Measurements from ENCODE around the gene KLK4.

The KLK4 gene

DNA sequence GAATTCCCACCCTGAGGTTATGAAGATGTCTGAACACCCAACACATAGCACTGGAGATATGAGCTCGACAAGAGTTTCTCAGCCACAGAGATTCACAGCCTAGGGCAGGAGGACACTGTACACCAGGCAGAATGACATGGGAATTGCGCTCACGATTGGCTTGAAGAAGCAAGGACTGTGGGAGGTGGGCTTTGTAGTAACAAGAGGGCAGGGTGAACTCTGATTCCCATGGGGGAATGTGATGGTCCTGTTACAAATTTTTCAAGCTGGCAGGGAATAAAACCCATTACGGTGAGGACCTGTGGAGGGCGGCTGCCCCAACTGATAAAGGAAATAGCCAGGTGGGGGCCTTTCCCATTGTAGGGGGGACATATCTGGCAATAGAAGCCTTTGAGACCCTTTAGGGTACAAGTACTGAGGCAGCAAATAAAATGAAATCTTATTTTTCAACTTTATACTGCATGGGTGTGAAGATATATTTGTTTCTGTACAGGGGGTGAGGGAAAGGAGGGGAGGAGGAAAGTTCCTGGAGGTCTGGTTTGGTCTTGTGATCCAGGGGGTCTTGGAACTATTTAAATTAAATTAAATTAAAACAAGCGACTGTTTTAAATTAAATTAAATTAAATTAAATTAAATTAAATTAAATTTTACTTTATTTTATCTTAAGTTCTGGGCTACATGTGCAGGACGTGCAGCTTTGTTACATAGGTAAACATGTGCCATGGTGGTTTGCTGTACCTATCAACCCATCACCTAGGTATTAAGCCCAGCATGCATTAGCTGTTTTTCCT is 49.5 kb downstream of the KLK4 start:
- Histone ChIP-seq H3K4me1 (ENCODE audit: control insufficient read depth in 1 of 2, insufficient read depth in 2 of 2, low read length in 2 of 2) (peaks cover 0 to 4% of the 10 kb centered on the region in 2 donors), H3K36me3 (ENCODE audit: control insufficient read depth in 1 of 2, insufficient read depth in 2 of 2, low read length in 2 of 2) (no peaks in the 10 kb centered on the region), H3K27me3 (ENCODE audit: control insufficient read depth in 1 of 2, insufficient read depth in 2 of 2, low read length in 2 of 2) (peaks cover 4 to 7% of the 10 kb centered on the region in 2 donors), H3K9ac (ENCODE audit: low read depth in 1 of 2, low read length in 2 of 2) (no peak overlapping the region), H3K27ac (ENCODE audit: low read depth, low read length) (no peak overlapping the region), H3K4me3 (ENCODE audit: low read depth in 1 of 2, low read length in 2 of 2) (no peak overlapping the region), H3K9me3 (ENCODE audit: control insufficient read depth in 1 of 2, low read length in 2 of 2) (no peaks in the 10 kb centered on the region)

DNA sequence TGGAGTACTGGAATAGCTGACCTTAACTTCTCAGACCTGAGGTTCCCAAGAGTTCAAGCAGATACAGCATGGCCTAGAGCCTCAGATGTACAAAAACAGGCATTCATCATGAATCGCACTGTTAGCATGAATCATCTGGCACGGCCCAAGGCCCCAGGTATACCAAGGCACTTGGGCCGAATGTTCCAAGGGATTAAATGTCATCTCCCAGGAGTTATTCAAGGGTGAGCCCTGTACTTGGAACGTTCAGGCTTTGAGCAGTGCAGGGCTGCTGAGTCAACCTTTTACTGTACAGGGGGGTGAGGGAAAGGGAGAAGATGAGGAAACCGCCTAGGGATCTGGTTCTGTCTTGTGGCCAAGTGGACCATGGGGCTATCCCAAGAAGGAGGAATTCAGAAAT is 50.2 kb downstream of the KLK4 start:
- peaks cover 4 to 7% of the 10 kb centered on the region in 2 donors for H3K27me3 ChIP-seq (ENCODE audit: control insufficient read depth in 1 of 2, insufficient read depth in 2 of 2, low read length in 2 of 2)
- H3K4me3 ChIP-seq (ENCODE audit: low read depth in 1 of 2, low read length in 2 of 2), result no peak overlapping the region

DNA sequence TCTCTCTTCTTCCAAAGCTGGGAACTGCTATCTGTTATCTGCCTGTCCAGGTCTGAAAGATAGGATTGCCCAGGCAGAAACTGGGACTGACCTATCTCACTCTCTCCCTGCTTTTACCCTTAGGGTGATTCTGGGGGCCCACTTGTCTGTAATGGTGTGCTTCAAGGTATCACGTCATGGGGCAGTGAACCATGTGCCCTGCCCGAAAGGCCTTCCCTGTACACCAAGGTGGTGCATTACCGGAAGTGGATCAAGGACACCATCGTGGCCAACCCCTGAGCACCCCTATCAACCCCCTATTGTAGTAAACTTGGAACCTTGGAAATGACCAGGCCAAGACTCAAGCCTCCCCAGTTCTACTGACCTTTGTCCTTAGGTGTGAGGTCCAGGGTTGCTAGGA is 51.3 kb downstream of the KLK4 start:
- Histone ChIP-seq H3K9ac (ENCODE audit: low read depth in 1 of 2, low read length in 2 of 2) (no peak overlapping the region), H3K4me1 (ENCODE audit: control insufficient read depth in 1 of 2, insufficient read depth in 2 of 2, low read length in 2 of 2) (peaks cover 0 to 4% of the 10 kb centered on the region in 2 donors), H3K27me3 (ENCODE audit: control insufficient read depth in 1 of 2, insufficient read depth in 2 of 2, low read length in 2 of 2) (peaks cover 4 to 7% of the 10 kb centered on the region in 2 donors), H3K36me3 (ENCODE audit: control insufficient read depth in 1 of 2, insufficient read depth in 2 of 2, low read length in 2 of 2) (no peaks in the 10 kb centered on the region), H3K27ac (ENCODE audit: low read depth, low read length) (no peak overlapping the region), H3K9me3 (ENCODE audit: control insufficient read depth in 1 of 2, low read length in 2 of 2) (no peaks in the 10 kb centered on the region), H3K4me3 (ENCODE audit: low read depth in 1 of 2, low read length in 2 of 2) (no peak overlapping the region)

More for the DNA sequence above, 50.2 kb downstream of the KLK4 start:
- Histone ChIP-seq H3K4me1 (ENCODE audit: control insufficient read depth in 1 of 2, insufficient read depth in 2 of 2, low read length in 2 of 2) (peaks cover 0 to 4% of the 10 kb centered on the region in 2 donors), H3K27ac (ENCODE audit: low read depth, low read length) (no peak overlapping the region), H3K9me3 (ENCODE audit: control insufficient read depth in 1 of 2, low read length in 2 of 2) (no peaks in the 10 kb centered on the region), H3K36me3 (ENCODE audit: control insufficient read depth in 1 of 2, insufficient read depth in 2 of 2, low read length in 2 of 2) (no peaks in the 10 kb centered on the region), H3K9ac (ENCODE audit: low read depth in 1 of 2, low read length in 2 of 2) (no peak overlapping the region)

DNA sequence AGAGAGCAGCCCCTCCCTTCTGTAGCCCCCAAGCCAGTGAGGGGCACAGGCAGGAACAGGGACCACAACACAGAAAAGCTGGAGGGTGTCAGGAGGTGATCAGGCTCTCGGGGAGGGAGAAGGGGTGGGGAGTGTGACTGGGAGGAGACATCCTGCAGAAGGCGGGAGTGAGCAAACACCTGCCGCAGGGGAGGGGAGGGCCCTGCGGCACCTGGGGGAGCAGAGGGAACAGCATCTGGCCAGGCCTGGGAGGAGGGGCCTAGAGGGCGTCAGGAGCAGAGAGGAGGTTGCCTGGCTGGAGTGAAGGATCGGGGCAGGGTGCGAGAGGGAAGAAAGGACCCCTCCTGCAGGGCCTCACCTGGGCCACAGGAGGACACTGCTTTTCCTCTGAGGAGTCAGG is 52.3 kb downstream of the KLK4 start:
- Histone ChIP-seq H3K27ac (ENCODE audit: low read depth, low read length) (no peak overlapping the region), H3K9me3 (ENCODE audit: control insufficient read depth in 1 of 2, low read length in 2 of 2) (no peaks in the 10 kb centered on the region), H3K4me3 (ENCODE audit: low read depth in 1 of 2, low read length in 2 of 2) (no peak overlapping the region), H3K4me1 (ENCODE audit: control insufficient read depth in 1 of 2, insufficient read depth in 2 of 2, low read length in 2 of 2) (peaks cover 0 to 4% of the 10 kb centered on the region in 2 donors), H3K27me3 (ENCODE audit: control insufficient read depth in 1 of 2, insufficient read depth in 2 of 2, low read length in 2 of 2) (peaks cover 4 to 7% of the 10 kb centered on the region in 2 donors), H3K36me3 (ENCODE audit: control insufficient read depth in 1 of 2, insufficient read depth in 2 of 2, low read length in 2 of 2) (no peaks in the 10 kb centered on the region), H3K9ac (ENCODE audit: low read depth in 1 of 2, low read length in 2 of 2) (no peak overlapping the region)

DNA sequence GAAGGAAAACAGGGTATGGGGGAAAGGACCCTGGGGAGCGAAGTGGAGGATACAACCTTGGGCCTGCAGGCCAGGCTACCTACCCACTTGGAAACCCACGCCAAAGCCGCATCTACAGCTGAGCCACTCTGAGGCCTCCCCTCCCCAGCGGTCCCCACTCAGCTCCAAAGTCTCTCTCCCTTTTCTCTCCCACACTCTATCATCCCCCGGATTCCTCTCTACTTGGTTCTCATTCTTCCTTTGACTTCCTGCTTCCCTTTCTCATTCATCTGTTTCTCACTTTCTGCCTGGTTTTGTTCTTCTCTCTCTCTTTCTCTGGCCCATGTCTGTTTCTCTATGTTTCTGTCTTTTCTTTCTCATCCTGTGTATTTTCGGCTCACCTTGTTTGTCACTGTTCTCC is 53.8 kb downstream of the KLK4 start:
- Histone ChIP-seq H3K27ac (ENCODE audit: low read depth, low read length) (no peak overlapping the region), H3K4me3 (ENCODE audit: low read depth in 1 of 2, low read length in 2 of 2) (no peak overlapping the region), H3K27me3 (ENCODE audit: control insufficient read depth in 1 of 2, insufficient read depth in 2 of 2, low read length in 2 of 2) (peaks cover 4 to 7% of the 10 kb centered on the region in 2 donors), H3K36me3 (ENCODE audit: control insufficient read depth in 1 of 2, insufficient read depth in 2 of 2, low read length in 2 of 2) (no peaks in the 10 kb centered on the region), H3K9ac (ENCODE audit: low read depth in 1 of 2, low read length in 2 of 2) (no peak overlapping the region), H3K4me1 (ENCODE audit: control insufficient read depth in 1 of 2, insufficient read depth in 2 of 2, low read length in 2 of 2) (peaks cover 0 to 4% of the 10 kb centered on the region in 2 donors), H3K9me3 (ENCODE audit: control insufficient read depth in 1 of 2, low read length in 2 of 2) (no peaks in the 10 kb centered on the region)
